HG03139 (cell line): ENCODE data around the gene TAF11L3.
"Not testable (repeated sequence)": the region's sequence is repeated elsewhere in the genome, so short reads cannot be mapped to it uniquely, and the experiment has no call there.

Experiments used
- ATAC-seq: cut with Tn5 transposase; IDR thresholded peaks from one replicate; pipeline ENCODE4 v1.9.1; 2021; ENCODE audit not compliant: unreplicated experiment

TAF11L3 gene

DNA sequence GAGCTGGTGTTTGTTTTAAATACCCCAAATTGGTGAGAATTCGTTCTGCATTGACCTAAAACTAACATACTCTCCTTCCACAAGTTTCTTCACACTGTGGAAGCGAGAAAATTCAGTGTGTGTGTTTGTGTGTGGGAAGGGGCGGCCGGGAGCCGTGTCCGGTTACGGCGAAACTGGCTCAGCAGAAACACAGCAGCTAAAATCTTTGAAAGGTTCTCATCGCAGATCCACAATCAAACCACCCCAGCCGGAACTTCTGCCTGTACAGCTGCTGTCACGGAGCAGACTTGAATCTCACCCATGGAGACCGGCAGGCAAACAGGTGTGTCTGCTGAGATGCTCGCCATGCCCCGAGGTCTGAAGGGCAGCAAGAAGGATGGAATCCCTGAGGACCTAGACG is at the start of gene TAF11L3:
TSS of gene TAF11L3 (plus strand) at position 301 of the 400 bp plus-strand sequence.
- ATAC-seq = not testable (repeated sequence)

DNA sequence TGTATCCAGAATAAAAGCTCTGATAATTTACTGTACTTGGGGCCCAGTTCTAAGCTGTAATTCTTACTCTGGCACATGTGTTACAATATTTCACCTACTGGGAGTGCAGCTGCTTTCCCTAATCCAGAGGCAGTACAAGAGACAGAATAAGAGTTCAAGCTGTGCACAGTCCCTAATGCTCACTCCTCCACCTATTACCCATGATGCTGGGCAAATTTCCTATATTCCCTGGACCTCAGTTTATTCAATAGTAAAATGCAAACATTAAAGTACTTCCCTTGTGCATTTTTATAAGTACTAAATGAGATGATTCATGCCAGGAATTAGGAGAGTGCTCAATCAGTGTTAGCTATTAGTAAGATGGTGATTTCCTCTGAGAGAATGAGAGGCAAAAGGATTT is 48.1 kb upstream of the TAF11L3 start:
- ATAC-seq = no peak

DNA sequence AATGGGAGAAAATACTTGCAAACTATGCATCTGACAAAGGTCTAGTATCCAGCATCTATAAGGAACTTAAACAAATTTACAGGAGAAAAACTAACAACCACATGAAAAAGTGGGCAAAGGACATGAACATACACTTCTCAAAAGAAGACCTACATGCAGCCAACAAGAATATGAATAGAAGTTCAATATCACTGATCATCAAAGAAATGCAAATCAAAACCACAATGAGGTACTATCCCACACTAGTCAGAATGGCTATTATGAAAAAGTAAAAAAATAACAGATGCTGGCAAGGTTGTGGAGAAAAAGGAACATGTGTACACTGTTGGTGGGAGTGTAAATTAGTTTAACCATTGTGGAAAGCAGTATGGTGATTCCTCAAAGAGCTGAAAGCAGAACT is 43.1 kb upstream of the TAF11L3 start:
- not testable (repeated sequence) for ATAC-seq

DNA sequence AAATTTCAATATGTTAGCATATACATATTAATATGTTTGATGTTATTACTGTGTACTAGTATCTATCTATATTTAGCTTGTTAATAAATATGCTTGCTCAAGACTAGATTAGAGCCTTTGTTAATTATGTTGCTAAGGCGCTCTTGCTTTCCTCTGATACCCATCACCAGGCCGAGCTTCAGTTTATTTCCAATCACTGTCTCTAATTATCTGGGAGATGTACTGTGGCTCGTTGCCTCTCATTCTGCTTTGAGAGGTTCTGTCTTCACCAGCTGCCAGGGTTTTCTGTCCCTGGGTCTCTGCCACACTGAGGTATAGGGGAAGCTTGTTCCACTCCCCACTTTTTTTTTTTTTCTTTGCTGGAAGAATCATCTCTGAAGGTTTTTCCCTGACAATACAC is 41.1 kb upstream of the TAF11L3 start:
- ATAC-seq = no peak

DNA sequence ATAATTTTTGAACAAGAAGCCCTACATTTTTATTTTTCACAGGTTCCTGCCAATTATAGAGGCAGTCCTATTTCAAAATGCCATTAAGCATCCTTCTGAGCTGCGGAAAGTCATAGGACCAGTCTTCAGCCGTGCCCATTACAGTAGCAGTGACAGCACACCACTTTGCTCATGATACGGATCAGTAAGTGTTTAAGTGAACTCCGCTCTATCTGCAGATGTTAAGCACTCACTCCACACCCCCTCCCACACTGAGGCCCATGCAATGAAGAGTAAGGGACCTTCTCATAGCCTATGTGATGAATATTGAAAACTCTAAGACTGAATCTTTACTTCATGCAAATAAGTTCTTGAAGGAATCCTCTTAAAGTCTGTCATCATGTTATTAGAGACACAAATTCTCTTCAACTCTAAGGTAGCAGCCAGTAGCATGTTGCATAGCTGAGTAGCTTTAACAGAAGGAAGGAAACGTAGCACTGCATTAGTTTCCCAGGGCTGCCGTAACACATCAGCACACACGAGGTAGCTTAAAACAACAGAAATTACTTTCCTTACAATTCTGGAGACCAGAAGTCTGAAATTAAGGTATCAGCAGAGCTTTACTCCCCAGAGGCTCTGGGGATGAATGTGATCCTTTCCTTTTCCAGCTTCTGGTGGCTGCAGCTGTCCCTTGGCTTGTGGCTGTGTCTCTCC is 40.4 kb upstream of the TAF11L3 start:
- no peak for ATAC-seq

DNA sequence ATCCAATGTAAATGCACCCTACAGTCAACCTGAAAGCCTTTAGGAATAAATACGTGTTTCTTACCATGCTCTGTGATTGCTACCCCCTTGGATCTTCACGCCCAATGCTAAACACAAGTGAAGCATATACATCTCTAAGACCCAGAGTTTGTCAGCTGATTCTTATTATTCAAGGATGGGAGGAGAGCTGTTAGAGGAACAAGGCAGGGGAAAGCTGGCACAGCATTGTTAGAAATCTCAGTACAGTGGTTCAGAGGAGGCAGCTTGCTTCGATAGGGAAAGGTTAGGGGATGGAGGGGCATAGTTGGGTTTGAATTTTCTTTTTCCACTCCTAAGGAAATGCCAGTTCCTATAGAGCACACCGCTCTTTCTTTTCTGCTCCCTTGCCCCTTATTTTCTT is 36.8 kb upstream of the TAF11L3 start:
- ATAC-seq = no peak

DNA sequence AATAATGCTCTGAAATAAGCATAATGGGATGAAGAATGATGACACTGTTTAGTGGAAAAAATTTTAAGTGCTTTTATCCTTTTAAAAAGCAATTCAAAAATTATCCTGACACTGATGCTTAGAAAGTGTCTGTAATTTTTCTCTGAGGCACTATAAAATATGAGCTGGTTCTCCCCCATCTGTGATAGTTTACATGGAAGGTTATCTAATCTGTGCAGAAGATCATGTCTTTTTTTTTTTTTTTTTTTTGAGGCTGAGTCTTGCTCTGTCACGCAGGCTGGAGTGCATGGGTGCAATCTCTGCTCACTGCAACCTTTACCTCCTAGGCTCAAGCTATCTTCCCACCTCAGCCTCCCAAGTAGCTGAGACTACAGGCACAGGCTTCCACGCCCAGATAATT is 35.4 kb upstream of the TAF11L3 start:
- no peak for ATAC-seq

DNA sequence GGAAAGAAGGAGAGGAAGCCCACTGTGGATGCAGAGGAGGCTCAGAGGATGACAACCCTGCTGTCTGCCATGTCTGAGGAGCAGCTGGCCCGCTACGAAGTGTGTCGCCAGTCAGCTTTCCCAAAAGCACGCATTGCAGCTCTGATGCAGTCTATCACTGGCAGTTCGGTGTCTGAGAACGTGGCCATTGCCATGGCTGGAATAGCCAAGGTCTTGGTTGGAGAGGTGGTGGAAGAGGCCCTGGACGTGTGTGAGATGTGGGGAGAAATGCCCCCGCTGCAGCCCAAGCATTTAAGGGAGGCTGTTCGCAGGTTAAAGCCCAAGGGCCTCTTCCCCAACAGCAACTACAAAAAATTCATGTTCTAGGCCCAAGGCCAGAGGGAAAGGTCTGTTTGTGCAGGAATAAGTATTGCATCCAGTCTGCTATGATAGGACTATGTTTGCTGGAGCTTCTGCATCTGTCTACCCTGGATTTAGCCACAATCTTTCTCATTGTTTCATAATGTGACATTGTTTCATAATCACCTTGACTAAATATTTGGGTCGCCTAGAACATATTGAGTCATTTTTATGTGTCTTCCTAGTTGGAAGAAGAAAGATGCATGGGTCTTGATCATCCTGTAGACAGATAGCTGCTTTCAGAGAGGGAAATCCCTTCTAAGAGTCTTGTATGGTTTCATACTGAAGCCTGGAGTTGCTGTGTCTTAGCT is 31.5 kb upstream of the TAF11L3 start:
- ATAC-seq = not testable (repeated sequence)

DNA sequence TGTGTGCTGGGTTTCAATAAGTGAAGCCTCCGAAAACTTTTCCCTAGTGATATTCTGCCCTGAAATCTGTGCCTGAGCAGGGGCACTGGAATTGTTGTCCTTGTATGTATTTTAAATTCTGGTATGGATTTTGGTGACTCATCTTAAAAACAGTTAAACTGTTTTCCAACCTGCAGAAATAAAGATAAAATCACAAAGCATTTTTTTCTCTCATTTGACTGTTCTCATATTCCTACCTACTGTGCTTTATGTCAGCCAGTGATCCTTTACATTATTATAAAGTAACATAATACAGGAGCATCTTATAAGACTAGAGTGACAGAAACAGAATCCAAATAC is 31.0 kb upstream of the TAF11L3 start:
- no peak for ATAC-seq

DNA sequence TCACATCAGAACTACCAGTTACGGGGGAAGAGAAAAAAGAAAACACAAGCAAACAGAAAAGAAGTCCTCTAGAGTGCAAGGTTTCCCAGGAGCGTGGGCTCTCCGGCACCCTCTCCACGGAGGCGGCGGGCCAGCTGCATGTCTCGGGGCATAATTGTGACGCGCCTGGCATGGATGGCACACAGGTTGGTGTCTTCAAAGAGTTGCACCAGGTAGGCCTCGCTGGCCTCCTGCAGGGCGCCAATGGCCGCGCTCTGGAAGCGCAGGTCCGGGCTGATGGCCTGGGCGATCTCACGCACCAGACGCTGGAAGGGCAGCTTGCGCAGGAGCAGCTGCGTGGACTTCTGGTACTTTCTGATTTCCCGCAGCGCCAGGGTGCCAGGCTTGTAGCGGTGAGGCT is 26.9 kb upstream of the TAF11L3 start:
- not testable (repeated sequence) for ATAC-seq

DNA sequence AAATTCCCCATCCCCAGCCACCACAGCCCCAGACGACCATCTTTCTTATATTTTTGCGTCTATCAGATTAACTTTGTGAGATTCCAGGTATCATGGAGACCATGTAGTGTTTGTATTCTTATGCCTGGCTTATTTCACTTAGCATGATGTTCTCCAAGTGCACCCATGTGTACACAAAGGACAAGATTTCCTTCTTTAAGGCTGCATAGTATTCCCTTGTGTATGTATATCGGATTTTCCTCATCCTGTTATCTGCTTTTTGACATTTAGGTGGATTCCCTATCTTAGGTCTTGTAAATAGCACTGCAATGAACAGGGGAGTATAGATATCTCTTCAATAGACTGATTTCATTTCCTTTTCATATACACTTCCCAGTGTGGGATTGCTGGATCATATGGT is 25.4 kb upstream of the TAF11L3 start:
- no peak for ATAC-seq

DNA sequence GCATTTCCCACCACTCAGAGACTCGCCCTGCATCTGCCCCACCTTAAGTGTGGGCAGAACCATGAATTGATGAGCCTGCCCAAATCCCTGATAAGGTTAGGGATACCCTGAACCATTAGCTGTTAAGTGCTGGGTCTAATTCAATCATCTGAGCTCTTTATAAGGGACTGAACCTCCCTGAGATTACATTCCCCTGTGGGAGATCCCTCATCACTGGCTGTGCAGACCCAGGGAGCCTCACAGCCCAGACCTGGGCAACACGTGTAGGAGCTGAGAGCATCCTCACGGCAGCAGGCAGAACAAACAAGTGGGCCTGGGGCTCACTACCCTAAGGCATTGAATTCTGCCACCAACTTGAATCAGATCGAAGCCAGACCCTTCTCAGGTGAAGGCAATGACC is 20.7 kb upstream of the TAF11L3 start:
- no peak for ATAC-seq

DNA sequence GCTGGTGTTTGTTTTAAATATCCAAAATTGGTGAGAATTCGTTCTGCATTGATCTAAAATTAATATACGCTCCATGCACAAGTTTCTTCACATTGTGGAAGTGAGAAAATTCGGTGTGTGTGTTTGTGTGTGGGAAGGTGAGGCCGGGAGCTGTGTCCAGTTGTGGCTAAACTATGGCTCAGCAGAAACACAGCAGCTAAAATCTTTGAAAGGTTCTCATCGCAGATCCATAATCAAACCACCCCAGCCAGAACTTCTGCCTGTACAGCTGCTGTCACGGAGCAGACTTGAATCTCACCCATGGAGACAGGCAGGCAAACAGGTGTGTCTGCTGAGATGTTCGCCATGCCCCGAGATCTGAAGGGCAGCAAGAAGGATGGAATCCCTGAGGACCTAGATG is 20.2 kb upstream of the TAF11L3 start, which contains the start of gene TAF11L2:
TSS of gene TAF11L2 (plus strand) at position 301 of the 400 bp plus-strand sequence.
- not testable (repeated sequence) for ATAC-seq

DNA sequence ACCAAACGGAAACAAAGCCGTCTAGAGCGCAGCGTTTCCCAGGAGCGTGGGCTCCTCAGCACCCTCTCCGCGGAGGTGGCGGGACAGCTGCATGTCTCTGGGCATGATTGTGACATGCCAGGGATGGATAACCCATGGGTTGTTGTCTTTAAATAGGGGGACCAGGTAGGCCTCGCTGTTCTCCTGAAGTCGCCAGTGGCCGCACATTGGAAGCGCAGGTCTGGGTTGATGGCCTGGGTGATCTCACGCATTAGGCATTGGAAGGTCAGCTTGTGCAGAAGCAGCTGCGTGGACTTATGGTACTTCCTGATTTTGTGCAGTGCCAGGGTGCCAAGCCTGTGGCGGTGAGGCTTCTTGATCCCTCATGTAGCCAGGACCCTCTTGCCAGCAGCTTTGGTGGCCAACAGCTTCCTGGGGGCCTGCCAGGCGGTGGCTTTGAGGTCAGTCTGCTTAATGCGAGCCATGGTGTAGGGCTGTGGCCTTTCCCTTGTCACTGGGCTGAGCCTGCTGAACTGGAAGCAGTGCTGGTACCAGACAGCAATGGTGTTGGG is 6.3 kb upstream of the TAF11L3 start:
- ATAC-seq = no peak

DNA sequence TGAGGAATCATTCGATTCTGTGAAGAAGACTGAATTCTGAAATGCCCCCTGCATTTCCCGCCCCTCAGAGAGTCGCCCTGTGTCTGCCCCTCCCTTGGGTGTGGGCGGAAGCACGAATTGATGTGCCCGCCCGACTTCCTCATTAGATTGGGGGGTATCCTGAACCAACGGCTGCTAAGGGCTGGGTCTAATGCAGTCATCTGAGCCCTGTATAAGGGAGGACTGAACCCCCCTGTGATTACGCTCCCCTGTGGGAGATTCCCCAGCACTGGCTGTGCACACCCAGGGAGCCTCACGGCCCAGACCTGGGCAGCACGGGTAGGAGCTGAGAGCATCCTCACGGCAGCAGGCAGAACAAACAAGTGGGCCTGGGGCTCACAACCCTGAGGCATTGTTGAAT is 641 bp upstream of the TAF11L3 start:
- ATAC-seq = not testable (repeated sequence)

DNA sequence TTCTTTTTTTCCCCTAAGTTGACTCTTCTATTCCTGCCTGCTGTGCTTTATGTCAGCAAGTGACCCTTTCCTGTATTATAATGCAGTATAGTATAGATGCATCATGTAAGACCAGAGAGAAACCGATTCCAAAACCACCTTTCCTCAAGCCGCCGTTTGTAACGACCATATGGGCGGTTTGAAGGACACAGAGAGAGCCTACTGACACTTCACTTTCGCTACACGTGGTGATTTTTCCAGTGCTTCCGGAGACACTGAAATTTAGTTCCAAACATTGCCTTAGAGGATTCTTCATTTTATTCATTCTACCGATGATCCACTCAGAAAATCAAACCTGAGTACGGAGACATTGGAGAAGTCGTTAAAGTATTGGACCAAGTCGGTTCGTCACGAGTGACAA is 1.3 kb downstream of the TAF11L3 start:
- not testable (repeated sequence) for ATAC-seq

DNA sequence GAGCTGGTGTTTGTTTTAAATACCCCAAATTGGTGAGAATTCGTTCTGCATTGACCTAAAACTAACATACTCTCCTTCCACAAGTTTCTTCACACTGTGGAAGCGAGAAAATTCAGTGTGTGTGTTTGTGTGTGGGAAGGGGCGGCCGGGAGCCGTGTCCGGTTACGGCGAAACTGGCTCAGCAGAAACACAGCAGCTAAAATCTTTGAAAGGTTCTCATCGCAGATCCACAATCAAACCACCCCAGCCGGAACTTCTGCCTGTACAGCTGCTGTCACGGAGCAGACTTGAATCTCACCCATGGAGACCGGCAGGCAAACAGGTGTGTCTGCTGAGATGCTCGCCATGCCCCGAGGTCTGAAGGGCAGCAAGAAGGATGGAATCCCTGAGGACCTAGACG is 3.3 kb downstream of the TAF11L3 start, which contains the start of gene TAF11L4:
TSS of gene TAF11L4 (plus strand) at position 301 of the 400 bp plus-strand sequence.
- ATAC-seq = not testable (repeated sequence)

DNA sequence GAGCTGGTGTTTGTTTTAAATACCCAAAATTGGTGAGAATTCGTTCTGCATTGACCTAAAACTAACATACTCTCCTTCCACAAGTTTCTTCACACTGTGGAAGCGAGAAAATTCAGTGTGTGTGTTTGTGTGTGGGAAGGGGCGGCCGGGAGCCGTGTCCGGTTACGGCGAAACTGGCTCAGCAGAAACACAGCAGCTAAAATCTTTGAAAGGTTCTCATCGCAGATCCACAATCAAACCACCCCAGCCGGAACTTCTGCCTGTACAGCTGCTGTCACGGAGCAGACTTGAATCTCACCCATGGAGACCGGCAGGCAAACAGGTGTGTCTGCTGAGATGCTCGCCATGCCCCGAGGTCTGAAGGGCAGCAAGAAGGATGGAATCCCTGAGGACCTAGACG is 6.8 kb downstream of the TAF11L3 start, which contains the start of gene TAF11L5:
TSS of gene TAF11L5 (plus strand) at position 301 of the 400 bp plus-strand sequence.
- not testable (repeated sequence) for ATAC-seq

DNA sequence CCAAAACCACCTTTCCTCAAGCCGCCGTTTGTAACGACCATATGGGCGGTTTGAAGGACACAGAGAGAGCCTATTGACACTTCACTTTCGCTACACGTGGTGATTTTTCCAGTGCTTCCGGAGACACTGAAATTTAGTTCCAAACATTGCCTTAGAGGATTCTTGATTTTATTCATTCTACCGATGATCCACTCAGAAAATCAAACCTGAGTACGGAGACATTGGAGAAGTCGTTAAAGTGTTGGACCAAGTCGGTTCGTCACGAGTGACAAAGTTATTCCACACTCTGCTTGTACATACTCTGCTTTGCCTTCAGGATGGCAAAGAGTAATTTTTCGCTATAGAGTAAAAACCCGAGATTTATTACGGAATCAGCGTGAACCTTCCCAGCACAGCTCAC is 8.3 kb downstream of the TAF11L3 start:
- ATAC-seq = not testable (repeated sequence)

DNA sequence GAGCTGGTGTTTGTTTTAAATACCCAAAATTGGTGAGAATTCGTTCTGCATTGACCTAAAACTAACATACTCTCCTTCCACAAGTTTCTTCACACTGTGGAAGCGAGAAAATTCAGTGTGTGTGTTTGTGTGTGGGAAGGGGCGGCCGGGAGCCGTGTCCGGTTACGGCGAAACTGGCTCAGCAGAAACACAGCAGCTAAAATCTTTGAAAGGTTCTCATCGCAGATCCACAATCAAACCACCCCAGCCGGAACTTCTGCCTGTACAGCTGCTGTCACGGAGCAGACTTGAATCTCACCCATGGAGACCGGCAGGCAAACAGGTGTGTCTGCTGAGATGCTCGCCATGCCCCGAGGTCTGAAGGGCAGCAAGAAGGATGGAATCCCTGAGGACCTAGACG is 10.2 kb downstream of the TAF11L3 start, which contains the start of gene TAF11L6:
TSS of gene TAF11L6 (plus strand) at position 301 of the 400 bp plus-strand sequence.
- not testable (repeated sequence) for ATAC-seq
